Loucy (cell line): Measurements from ENCODE around the gene TXLNB.

Experiments
- EZH2phosphoT487 ChIP-seq: fragments of 200-600 bp; IDR thresholded peaks from 2 replicates; pipeline ENCODE4 v1.6.1; 2018; ENCODE audit warnings: antibody characterized with exemption, mild to moderate bottlenecking, moderate library complexity, borderline replicate concordance
- TF ChIP-seq, protein P1 (sequence below): fragments of 200-600 bp; sonication (generic); conservative IDR thresholded peaks from 2 replicates; pipeline ENCODE4 v1.5.1; 2014; ENCODE audit warnings: mild to moderate bottlenecking, antibody characterized with exemption, low read length

DNA sequence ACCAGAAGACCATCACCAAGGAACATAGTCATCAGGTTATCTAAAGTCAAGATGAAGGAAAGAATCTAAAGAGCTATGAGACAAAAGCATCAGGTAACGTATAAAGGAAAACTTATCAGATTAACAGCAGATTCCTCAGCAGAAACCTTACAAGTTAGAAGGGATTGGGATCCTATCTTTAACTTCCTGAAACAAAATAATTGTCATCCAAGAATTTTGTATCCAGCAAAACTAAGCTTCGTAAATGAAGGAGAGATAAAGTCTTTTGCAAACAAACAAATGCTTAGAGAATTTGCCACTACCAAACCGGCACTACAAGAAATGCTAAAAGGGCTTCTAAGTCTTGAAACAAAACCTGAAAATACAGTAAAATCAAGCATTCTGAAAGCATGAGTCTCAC is 86.0 kb downstream of the TXLNB start:
- TF ChIP-seq, protein P1, sequence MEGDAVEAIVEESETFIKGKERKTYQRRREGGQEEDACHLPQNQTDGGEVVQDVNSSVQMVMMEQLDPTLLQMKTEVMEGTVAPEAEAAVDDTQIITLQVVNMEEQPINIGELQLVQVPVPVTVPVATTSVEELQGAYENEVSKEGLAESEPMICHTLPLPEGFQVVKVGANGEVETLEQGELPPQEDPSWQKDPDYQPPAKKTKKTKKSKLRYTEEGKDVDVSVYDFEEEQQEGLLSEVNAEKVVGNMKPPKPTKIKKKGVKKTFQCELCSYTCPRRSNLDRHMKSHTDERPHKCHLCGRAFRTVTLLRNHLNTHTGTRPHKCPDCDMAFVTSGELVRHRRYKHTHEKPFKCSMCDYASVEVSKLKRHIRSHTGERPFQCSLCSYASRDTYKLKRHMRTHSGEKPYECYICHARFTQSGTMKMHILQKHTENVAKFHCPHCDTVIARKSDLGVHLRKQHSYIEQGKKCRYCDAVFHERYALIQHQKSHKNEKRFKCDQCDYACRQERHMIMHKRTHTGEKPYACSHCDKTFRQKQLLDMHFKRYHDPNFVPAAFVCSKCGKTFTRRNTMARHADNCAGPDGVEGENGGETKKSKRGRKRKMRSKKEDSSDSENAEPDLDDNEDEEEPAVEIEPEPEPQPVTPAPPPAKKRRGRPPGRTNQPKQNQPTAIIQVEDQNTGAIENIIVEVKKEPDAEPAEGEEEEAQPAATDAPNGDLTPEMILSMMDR: no peak
- TF ChIP-seq EZH2phosphoT487: no peak
